NOMO-1 treated with DMSO at 0.1 percent for 48 hours (cell line): ENCODE data around the gene AGPAT3.
"Not testable (repeated sequence)": the region's sequence is repeated elsewhere in the genome, so short reads cannot be mapped to it uniquely, and the experiment has no call there.

Experiments used
- DNase-seq: peaks from one replicate; lab custom pipeline; 2025; ENCODE audit not compliant: unreplicated experiment; lab: John Stamatoyannopoulos, UW

Gene AGPAT3

GRCh38 chr21:43864962-43865539 is at the start of gene AGPAT3:
Gene AGPAT3, plus strand, starts transcription at chr21:43865223. Its CDS starts 94,459 bp downstream, at chr21:43959682.
- peak; percentile 17 for DNase-seq

- no peak for DNase-seq
Observed at GRCh38 chr21:43815991-43816390, 49.0 kb upstream of the AGPAT3 start.

- no peak for DNase-seq
Observed at GRCh38 chr21:43816611-43817071, 48.4 kb upstream of the AGPAT3 start.

GRCh38 chr21:43817157-43818086 is 47.6 kb upstream of the AGPAT3 start:
- no peak for DNase-seq

GRCh38 chr21:43818685-43819084 is 46.3 kb upstream of the AGPAT3 start:
- DNase-seq, result peak; percentile 89

- DNase-seq, result no peak
Observed at GRCh38 chr21:43819511-43820405, 45.3 kb upstream of the AGPAT3 start.

- no peak for DNase-seq
Observed at GRCh38 chr21:43820466-43820865, 44.6 kb upstream of the AGPAT3 start.

GRCh38 chr21:43822166-43822565 is 42.9 kb upstream of the AGPAT3 start:
- DNase-seq, result not testable (repeated sequence)

- DNase-seq, result not testable (repeated sequence)
Observed at GRCh38 chr21:43822741-43823140, 42.3 kb upstream of the AGPAT3 start.

GRCh38 chr21:43824333-43825241 is 40.4 kb upstream of the AGPAT3 start:
- no peak for DNase-seq

GRCh38 chr21:43825242-43825935 is 39.6 kb upstream of the AGPAT3 start:
- DNase-seq, result no peak

GRCh38 chr21:43825936-43826622 is 38.9 kb upstream of the AGPAT3 start:
- no peak for DNase-seq

- no peak for DNase-seq
Observed at GRCh38 chr21:43826623-43826974, 38.4 kb upstream of the AGPAT3 start.

GRCh38 chr21:43827015-43827611 is 37.9 kb upstream of the AGPAT3 start:
- DNase-seq, result no peak

GRCh38 chr21:43829161-43829560 is 35.9 kb upstream of the AGPAT3 start:
- DNase-seq, result no peak

- DNase-seq, result peak; percentile 51
Observed at GRCh38 chr21:43829575-43830119, 35.4 kb upstream of the AGPAT3 start.

- DNase-seq, result no peak
Observed at GRCh38 chr21:43832158-43832550, 32.9 kb upstream of the AGPAT3 start.

- DNase-seq, result no peak
Observed at GRCh38 chr21:43832648-43833047, 32.4 kb upstream of the AGPAT3 start.
